Heart left ventricle (tissue), 13 donors: Measurements from ENCODE around the gene ECEL1.

ENCODE experiments used
- CTCF ChIP-seq, 12 donors: fragments of 200-600 bp; sonication (generic) in 4 of 12; IDR thresholded peaks; one replicate each; pipeline versions ENCODE4 v1.5.0 to v1.8.0; 2018 to 2022; ENCODE audit warnings: antibody characterized with exemption in 12 of 12, mild to moderate bottlenecking in 5 of 12
- POLR2A ChIP-seq, 2 donors: fragments of 450-650 bp; IDR thresholded peaks; one replicate each; pipeline ENCODE4 v1.6.1; 2017; ENCODE audit warnings: antibody characterized with exemption in 2 of 2, mild to moderate bottlenecking in 2 of 2, moderate library complexity in 2 of 2
- donor health status: ischemic (EF 13 %, LVEDD 7.1; RV severe dilation, severe dysfunction).
- donor health status: DM: no; HTN: yes; CAD: no.
- donor health status: DM: no; HTN: no; CAD: no.
- donor health status: ischemic (EF 25% LVEDD 6.9; RV normal size, moderate dysfunction).
- donor health status: ischemic (EF 25% LVEDD 5.7; RV mildly dilated, moderate dysfunction).
- donor health status: ischemic (EF 35%, LVEDD 5.7; RV mildly dilated, moderate dysfunction).
- donor health status: nonischemic (EF 11% LVEDD 7.7; RV severe dilation, severe dysfunction).
- donor health status: DM: yes; HTN: yes; CAD: no.
- donor health status: PGD.
- donor health status: ischemic (EF 29% LVEDD 5.4; RV normal size, mild dysfunction).
- donor health status: nonischemic (EF 23%, LVEDD 6.1; RV moderate dilation, normal function).

GRCh38 chr2:232516551-232516950 is 28.9 kb upstream of the ECEL1 start:
- TF ChIP-seq CTCF (IDR thresholded peaks at IDR 0.05) (no peak), POLR2A (IDR thresholded peaks at IDR 0.05) (no peak)
